ENCODE results near the gene ITPRIPL2. TPM values are rescaled to one million over a fixed set of nuclear protein-coding genes. Genes with fewer than 3 reads are reported as not detected.

Gene ITPRIPL2
- total RNA-seq, 1 donor from 2014 or later, result 21.8 TPM

DNA sequence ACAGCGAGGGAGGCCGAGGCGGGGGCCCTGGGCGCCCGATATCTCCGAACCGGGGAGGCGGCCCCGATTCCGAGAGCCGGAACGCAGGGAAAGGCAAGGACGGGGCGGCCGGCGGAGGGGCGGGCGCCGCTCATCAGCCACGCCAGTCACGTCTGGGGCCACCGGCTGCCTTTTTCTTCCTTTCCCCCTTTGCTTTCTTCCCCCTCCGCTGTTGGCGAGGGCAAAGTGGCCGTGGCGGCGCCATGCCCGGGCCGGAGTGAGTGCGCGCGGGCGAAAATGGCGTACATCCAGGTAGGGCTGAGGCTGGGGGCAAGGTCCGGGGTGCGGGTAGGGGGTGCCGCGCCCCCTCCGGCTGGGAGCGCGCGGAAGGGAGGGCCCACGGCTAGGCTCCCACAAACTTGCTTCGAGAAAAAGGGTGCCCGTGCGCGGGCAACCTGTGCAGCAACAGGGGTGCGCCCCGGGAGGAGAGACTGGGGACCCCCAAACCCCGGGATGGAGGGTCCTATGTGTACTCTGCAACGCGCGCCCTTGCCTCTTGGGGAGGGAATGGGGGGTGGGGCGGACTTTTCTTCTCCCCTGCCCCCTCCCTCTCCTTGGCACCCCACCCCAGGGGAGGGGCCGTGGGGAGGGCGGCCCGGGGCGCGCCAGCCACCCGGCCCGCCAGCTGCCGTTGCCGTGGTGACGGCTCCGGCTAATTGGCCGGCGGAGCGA, 54.8 kb downstream of the ITPRIPL2 start:
- Mint-ChIP-seq H3K27me3 (ENCODE audit: low read depth) (peaks cover 38% of the 10 kb centered on the region), H3K9me3 (no peaks in the 10 kb centered on the region), H3K4me3 (peak overlapping the region; percentile 86), H3K36me3 (ENCODE audit: low read depth) (no peaks in the 10 kb centered on the region), H3K4me1 (peaks cover 9% of the 10 kb centered on the region), H3K27ac (ENCODE audit: unreplicated experiment) (no peak overlapping the region)
- TF ChIP-seq CTCF (conservative IDR thresholded peaks at IDR 0.05), result no peak
- DNase-seq (ENCODE audit: low read depth, low spot score), result peak; percentile 34

DNA sequence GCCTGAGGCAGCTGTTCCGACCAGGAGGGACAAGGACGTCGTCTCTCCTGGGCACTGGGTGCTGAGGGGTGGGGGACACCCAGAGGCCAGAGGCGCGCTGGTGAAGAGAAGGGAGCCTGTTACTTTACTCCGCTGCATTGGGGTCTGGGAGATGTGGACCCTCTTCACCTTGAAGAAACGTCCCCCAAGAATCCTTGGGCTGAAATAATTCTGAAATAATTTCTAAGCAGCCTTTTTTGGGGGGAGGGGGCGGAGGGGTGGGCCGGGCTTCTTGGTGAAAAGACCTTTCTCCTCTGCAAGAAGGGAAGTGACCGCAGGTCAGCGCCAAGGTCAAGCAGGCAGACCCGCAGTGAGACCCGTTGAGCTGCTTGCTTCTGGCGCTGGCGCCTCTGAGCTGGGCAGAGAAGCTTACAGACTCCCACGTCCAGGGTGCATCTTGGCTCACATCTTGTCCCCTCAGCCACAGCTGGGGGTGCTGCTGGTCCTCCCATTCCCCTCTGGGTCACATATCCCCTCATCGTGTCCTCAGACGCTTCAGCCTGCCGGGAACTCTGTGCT, 55.4 kb downstream of the ITPRIPL2 start:
- H3K4me3 Mint-ChIP-seq, result peak overlapping the region; percentile 86
- no peaks in the 10 kb centered on the region for H3K9me3 Mint-ChIP-seq
- peaks cover 9% of the 10 kb centered on the region for H3K4me1 Mint-ChIP-seq
- H3K27me3 Mint-ChIP-seq (ENCODE audit: low read depth), result peaks cover 40% of the 10 kb centered on the region
- no peaks in the 10 kb centered on the region for H3K36me3 Mint-ChIP-seq (ENCODE audit: low read depth)
- no peak overlapping the region for H3K27ac Mint-ChIP-seq (ENCODE audit: unreplicated experiment)
- TF ChIP-seq CTCF (conservative IDR thresholded peaks at IDR 0.05), result no peak
- peak; percentile 23 for DNase-seq (ENCODE audit: low read depth, low spot score)

- DNase-seq (ENCODE audit: low read depth, low spot score), result no peak
- Mint-ChIP-seq H3K9me3 (no peaks in the 10 kb centered on the region), H3K27ac (ENCODE audit: unreplicated experiment) (no peak overlapping the region), H3K4me3 (peak overlapping the region; percentile 86), H3K27me3 (ENCODE audit: low read depth) (peaks cover 36% of the 10 kb centered on the region), H3K4me1 (peaks cover 9% of the 10 kb centered on the region), H3K36me3 (ENCODE audit: low read depth) (no peaks in the 10 kb centered on the region)
- no peak for TF ChIP-seq CTCF (conservative IDR thresholded peaks at IDR 0.05)
Observed at GRCh38 chr16:19170043-19170655, 56.4 kb downstream of the ITPRIPL2 start.

Other genes starting within 250 kb of the ITPRIPL2 start
- 87.1 and 93.3 TPM in 2 replicates for gene SMG1, start 187.6 kb upstream of the ITPRIPL2 start, total RNA-seq
- gene TMC7, start 130.0 kb upstream of the ITPRIPL2 start, total RNA-seq, result 3.1 and 3.9 TPM in 2 replicates
- gene COQ7, start 46.4 kb upstream of the ITPRIPL2 start, total RNA-seq, result 25.6 and 25.7 TPM in 2 replicates
- 3.1 and 3.6 TPM in 2 replicates for gene SYT17, start 54.3 kb downstream of the ITPRIPL2 start, total RNA-seq
- gene CLEC19A, start 171.8 kb downstream of the ITPRIPL2 start, total RNA-seq, result not detected in 2 replicates

All from neural crest cell (in vitro differentiated cells).